ENCODE data around the gene BAIAP3. TPM values are rescaled to one million over a fixed set of nuclear protein-coding genes. Genes with fewer than 3 reads are reported as not detected.

BAIAP3 gene
- total RNA-seq, 1 donor from 2014 or later, result 3.0 TPM

GRCh38 chr16:1324286-1324826, 9.1 kb upstream of the BAIAP3 start:
- H3K36me3 ChIP-seq, result peaks cover 53% of the 10 kb centered on the region
- H3K9me3 ChIP-seq, result no peaks in the 10 kb centered on the region
- ATAC-seq (no peak), DNase-seq (no peak)
- H3K4me1 ChIP-seq, result no peaks in the 10 kb centered on the region
- H3K27me3 ChIP-seq, result no peaks in the 10 kb centered on the region
- H3K27ac ChIP-seq, result no peak overlapping the region
- TF ChIP-seq CTCF (IDR thresholded peaks at IDR 0.05), result no peak
- no peak overlapping the region for H3K4me3 ChIP-seq
- intact Hi-C loops (cut with DNase I), result no loop called here

DNA sequence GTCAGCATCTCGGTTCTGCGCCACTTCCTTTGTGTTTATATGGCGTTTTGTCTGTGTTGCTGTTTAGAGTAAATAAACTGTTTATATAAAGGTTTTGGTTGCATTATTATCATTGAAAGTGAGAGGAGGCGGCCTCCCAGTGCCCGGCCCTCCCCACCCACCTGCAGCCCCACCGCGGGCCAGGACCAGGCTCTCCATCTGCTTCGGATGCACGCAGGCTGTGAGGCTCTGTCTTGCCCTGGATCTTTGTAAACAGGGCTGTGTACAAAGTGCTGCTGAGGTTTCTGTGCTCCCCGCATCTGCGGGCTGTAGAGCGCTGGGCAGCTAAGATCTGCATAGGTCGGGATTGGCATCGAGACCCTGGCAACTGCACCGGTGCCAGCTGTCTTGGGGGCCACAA, 8.2 kb upstream of the BAIAP3 start:
- Histone ChIP-seq H3K4me1 (no peaks in the 10 kb centered on the region), H3K4me3 (no peak overlapping the region), H3K27me3 (no peaks in the 10 kb centered on the region), H3K27ac (no peak overlapping the region), H3K36me3 (peaks cover 44% of the 10 kb centered on the region), H3K9me3 (no peaks in the 10 kb centered on the region)
- TF ChIP-seq CTCF (IDR thresholded peaks at IDR 0.05), result no peak
- intact Hi-C loops (cut with DNase I), result no loop called here
- DNase-seq (no peak), ATAC-seq (no peak)

GRCh38 chr16:1325673-1326371, 7.6 kb upstream of the BAIAP3 start:
- ATAC-seq (peak; percentile 7), DNase-seq (no peak)
- no peak overlapping the region for H3K4me3 ChIP-seq
- peaks cover 38% of the 10 kb centered on the region for H3K36me3 ChIP-seq
- H3K4me1 ChIP-seq, result no peaks in the 10 kb centered on the region
- H3K27me3 ChIP-seq, result no peaks in the 10 kb centered on the region
- no peak overlapping the region for H3K27ac ChIP-seq
- no peak for TF ChIP-seq CTCF (IDR thresholded peaks at IDR 0.05)
- H3K9me3 ChIP-seq, result no peaks in the 10 kb centered on the region
- intact Hi-C loops (cut with DNase I), result no loop called here

- peaks cover 3% of the 10 kb centered on the region for H3K27me3 ChIP-seq
- DNase-seq (no peak), ATAC-seq (no peak)
- no peaks in the 10 kb centered on the region for H3K9me3 ChIP-seq
- no peak for TF ChIP-seq CTCF (IDR thresholded peaks at IDR 0.05)
- no peak overlapping the region for H3K4me3 ChIP-seq
- H3K4me1 ChIP-seq, result peaks cover 3% of the 10 kb centered on the region
- H3K36me3 ChIP-seq, result peaks cover 33% of the 10 kb centered on the region
- no peak overlapping the region for H3K27ac ChIP-seq
- intact Hi-C loops (cut with DNase I), result no loop called here
Observed at GRCh38 chr16:1326391-1326790, 7.1 kb upstream of the BAIAP3 start.

DNA sequence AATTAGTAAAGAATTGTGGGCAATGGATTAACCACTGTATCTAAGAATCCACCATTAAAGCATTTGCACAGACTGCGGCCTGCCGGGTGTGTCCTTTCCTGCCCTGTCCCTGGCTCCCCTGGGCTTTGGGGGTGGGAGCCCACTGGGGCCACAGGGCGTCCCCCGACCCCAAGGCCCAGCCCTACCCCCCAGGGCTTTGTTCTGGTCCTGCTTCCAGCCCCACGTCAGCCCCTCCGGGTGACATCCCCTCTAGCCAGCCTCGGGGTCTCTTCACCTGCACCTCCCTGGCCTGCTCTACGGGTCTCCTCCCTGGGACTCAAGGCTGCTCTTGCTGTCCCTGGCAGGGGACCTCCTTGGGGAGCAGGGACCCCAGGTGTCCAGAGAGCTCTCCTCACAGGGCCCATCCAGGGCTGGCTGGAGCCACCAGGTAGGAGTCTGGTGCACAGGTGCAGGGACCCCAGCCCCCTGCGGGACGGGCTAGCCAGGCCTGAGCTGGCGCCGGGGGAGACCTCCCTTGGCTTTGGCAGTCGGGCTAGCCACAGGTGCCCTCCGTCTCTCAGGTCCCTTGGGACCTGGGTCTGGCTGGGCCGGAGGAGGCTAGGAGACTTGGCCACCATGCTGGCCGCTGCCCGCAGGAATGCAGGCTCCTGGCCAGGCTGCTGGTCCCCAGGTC, 6.4 kb upstream of the BAIAP3 start:
- intact Hi-C loops (cut with DNase I), result no loop called here
- Histone ChIP-seq H3K27me3 (peaks cover 10% of the 10 kb centered on the region), H3K4me1 (peaks cover 10% of the 10 kb centered on the region), H3K9me3 (no peaks in the 10 kb centered on the region), H3K4me3 (no peak overlapping the region), H3K36me3 (peaks cover 28% of the 10 kb centered on the region), H3K27ac (no peak overlapping the region)
- TF ChIP-seq CTCF (IDR thresholded peaks at IDR 0.05), result no peak
- DNase-seq, result no peak
- ATAC-seq, result no peak
